ENCODE data around the gene FOXF2. TPM values are rescaled to one million over a fixed set of nuclear protein-coding genes. Genes with fewer than 3 reads are reported as not detected.

FOXF2 gene
- total RNA-seq, 1 donor from 2014 or later, result 5.2 TPM

DNA sequence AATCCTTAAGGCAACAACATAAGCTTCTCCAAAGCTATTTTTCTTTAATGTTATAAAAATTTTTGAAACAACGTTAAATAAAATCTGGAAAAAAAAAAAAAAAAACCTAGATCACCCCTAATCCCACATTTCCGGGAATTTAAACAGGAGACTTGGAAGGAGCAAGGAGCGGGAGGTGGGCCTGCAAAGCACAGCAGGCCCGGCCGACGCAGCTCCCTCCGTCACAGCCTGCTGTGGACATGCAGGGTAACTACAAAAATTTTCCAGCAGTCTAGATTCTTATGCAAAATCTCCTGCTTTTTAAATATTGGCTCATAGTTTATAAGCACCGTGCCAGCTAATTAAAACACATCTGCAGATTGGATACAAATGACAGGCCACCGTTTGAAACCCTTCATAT is 23.5 kb downstream of the FOXF2 start:
- Histone ChIP-seq H3K27ac (no peak overlapping the region), H3K27me3 (no peaks in the 10 kb centered on the region), H3K36me3 (no peaks in the 10 kb centered on the region), H3K4me1 (no peaks in the 10 kb centered on the region), H3K9me3 (no peaks in the 10 kb centered on the region), H3K4me3 (no peak overlapping the region)
- TF ChIP-seq, protein P1, sequence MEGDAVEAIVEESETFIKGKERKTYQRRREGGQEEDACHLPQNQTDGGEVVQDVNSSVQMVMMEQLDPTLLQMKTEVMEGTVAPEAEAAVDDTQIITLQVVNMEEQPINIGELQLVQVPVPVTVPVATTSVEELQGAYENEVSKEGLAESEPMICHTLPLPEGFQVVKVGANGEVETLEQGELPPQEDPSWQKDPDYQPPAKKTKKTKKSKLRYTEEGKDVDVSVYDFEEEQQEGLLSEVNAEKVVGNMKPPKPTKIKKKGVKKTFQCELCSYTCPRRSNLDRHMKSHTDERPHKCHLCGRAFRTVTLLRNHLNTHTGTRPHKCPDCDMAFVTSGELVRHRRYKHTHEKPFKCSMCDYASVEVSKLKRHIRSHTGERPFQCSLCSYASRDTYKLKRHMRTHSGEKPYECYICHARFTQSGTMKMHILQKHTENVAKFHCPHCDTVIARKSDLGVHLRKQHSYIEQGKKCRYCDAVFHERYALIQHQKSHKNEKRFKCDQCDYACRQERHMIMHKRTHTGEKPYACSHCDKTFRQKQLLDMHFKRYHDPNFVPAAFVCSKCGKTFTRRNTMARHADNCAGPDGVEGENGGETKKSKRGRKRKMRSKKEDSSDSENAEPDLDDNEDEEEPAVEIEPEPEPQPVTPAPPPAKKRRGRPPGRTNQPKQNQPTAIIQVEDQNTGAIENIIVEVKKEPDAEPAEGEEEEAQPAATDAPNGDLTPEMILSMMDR (IDR thresholded peaks at IDR 0.05), result no peak
- intact Hi-C loops (cut with DNase I), result no loop called here
- peak in 1 of 2 donors; percentile 5 for DNase-seq (ENCODE audit: low spot score in 2 of 2)

DNA sequence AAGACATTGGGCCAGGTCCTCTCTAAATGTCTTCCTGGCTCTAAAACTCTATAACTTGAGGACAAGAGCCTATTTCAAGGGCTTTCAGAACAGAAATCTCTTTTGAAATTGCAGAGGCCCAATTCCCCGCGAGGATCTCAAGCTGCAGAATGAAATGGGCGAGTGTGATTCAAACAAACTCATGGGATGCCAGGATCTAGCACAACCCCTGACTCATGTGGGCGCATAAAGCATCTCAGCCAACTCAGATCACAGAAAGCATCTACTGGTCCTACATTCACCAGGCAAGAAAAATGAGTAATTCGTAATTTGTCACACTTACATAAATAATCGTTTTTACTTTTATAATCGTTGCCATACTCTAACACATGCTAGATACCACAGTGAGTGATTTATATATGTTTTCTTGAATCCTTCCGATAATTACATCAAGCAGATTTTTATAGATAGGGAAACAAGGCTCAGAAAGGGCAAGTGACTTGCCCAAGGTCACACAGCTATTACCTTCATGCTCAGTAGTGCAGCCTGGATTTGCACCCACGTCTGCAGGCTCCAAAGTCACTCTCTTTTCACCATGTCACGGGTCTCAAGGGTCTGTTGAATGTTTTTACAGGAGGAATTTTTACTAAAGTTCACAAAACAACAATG is 26.2 kb downstream of the FOXF2 start:
- Histone ChIP-seq H3K9me3 (no peaks in the 10 kb centered on the region), H3K4me3 (no peak overlapping the region), H3K4me1 (no peaks in the 10 kb centered on the region), H3K27ac (no peak overlapping the region), H3K27me3 (no peaks in the 10 kb centered on the region), H3K36me3 (no peaks in the 10 kb centered on the region)
- intact Hi-C loops (cut with DNase I), result no loop called here
- DNase-seq (ENCODE audit: low spot score in 2 of 2), result peak in 1 of 2 donors; percentile 12
- TF ChIP-seq, protein P1 (IDR thresholded peaks at IDR 0.05), result no peak

DNA sequence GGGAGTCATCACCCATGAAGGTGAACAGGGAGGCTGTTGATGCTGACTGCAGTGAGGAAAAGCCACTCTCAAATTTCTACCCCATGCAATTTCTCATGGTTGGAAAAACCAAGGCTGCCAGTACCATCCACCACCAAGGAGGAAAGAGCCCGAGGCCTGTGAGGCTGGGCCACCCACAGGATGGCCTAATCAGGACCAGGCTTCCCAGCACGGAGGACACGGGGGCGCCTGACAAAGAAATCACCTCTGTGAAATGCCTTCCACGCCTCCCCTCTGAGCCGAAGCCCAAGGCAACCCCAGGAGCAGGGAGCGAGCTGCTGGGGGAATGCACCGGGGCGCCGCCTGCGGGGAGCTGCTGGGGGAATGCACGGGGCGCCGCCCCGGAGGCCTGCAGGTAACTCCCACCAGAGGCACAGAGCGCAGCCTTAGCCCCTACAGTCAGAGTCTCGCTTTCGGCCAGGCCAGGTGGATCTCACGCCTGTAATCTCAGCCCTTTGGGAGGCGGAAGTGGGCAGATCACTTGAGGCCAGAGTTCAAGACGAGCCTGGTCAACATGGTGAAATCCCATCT is 26.9 kb downstream of the FOXF2 start:
- peak in 1 of 2 donors; percentile 43 for DNase-seq (ENCODE audit: low spot score in 2 of 2)
- intact Hi-C loops (cut with DNase I), result no loop called here
- TF ChIP-seq, protein P1 (IDR thresholded peaks at IDR 0.05), result no peak
- peaks cover 0 to 6% of the 10 kb centered on the region in 2 donors for H3K9me3 ChIP-seq
- no peak overlapping the region for H3K27ac ChIP-seq
- no peaks in the 10 kb centered on the region for H3K27me3 ChIP-seq
- no peaks in the 10 kb centered on the region for H3K36me3 ChIP-seq
- no peak overlapping the region for H3K4me3 ChIP-seq
- no peaks in the 10 kb centered on the region for H3K4me1 ChIP-seq

DNA sequence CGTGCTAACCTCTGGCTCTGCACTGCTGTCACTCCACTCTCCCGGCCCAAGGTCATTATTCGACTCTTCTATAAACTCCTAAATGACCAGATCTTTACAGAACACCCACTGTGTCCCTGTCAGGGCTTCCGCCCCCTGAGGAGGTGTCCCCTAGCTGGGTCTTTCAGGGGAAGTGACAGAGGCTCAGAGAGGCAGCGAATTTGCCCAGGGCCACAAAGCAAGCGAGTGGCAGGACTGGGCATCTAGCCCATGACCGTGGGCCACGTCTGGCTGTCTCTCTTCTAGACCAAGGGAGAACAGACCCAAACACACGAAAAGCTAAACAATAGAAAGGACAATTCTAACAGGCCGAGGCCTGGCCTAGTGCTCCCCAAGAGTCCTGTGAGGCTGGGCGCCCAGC is 27.4 kb downstream of the FOXF2 start:
- TF ChIP-seq, protein P1 (IDR thresholded peaks at IDR 0.05), result no peak
- Histone ChIP-seq H3K4me1 (no peaks in the 10 kb centered on the region), H3K27ac (no peak overlapping the region), H3K36me3 (no peaks in the 10 kb centered on the region), H3K4me3 (no peak overlapping the region), H3K9me3 (peaks cover 0 to 6% of the 10 kb centered on the region in 2 donors), H3K27me3 (no peaks in the 10 kb centered on the region)
- peak in 1 of 2 donors; percentile 40 for DNase-seq (ENCODE audit: low spot score in 2 of 2)
- intact Hi-C loops (cut with DNase I), result no loop called here

DNA sequence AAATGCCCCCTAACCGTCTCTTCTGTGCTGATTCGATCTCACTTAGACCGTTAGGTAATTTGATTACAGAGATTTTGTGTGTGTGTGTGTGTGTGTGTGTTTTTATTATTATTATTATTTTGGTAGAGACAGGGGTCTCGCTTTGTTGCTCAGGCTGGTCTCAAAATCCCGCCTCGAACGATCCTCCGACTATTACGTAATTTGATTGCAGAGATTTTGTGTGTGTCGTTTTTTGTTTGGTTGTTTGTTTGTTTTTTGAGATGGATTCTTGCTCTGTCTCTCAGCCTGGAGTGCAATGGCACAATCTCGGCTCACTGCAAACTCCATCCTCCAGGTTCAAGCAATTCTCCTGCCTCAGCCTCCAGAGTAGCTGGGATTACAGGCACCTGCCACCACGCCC is 28.3 kb downstream of the FOXF2 start:
- DNase-seq (ENCODE audit: low spot score in 2 of 2), result no peak
- Histone ChIP-seq H3K9me3 (peaks cover 0 to 6% of the 10 kb centered on the region in 2 donors), H3K27me3 (no peaks in the 10 kb centered on the region), H3K36me3 (no peaks in the 10 kb centered on the region), H3K27ac (no peak overlapping the region), H3K4me3 (no peak overlapping the region), H3K4me1 (no peaks in the 10 kb centered on the region)
- TF ChIP-seq, protein P1 (IDR thresholded peaks at IDR 0.05), result no peak
- intact Hi-C loops (cut with DNase I), result no loop called here

Measured in ascending aorta (tissue), 2 donors.